Activated CD4-positive, alpha-beta T cell treated with anti-CD3 and anti-CD28 coated beads, Interleukin-2, amount 10 ng/mL, durations not matched to agents 7 days and 5 days (primary cell): ENCODE data around the gene DCDC1. TPM values are rescaled to one million over a fixed set of nuclear protein-coding genes. Genes with fewer than 3 reads are reported as not detected.

Source experiments
- CTCF ChIA-PET: fragments of 350-600 bp; sonication (Branson Sonifier 250); formaldehyde crosslinking; loops from one replicate; lab custom pipeline; 2021; ENCODE audit warnings: antibody characterized with exemption; lab: Charles Lee
- POLR2A ChIA-PET: fragments of 350-600 bp; sonication (Branson Sonifier 250); formaldehyde crosslinking; loops from one replicate; lab custom pipeline; 2021; ENCODE audit warnings: antibody characterized with exemption; lab: Charles Lee
- DNase-seq: peaks from one replicate; pipeline ENCODE4 v3.0.0-alpha.2; 2020
- H3K27ac Mint-ChIP-seq: one replicate; pipeline ENCODE4 v1.8.0; 2021; ENCODE audit warnings: mild to moderate bottlenecking, moderate library complexity, mixed read lengths
- H3K27me3 Mint-ChIP-seq: one replicate; pipeline ENCODE4 v1.8.0; 2021; ENCODE audit warnings: mixed read lengths
- H3K36me3 Mint-ChIP-seq: one replicate; pipeline ENCODE4 v1.8.0; 2021; ENCODE audit warnings: low read depth, mixed read lengths
- H3K4me1 Mint-ChIP-seq: one replicate; pipeline ENCODE4 v1.8.0; 2021; ENCODE audit warnings: mixed read lengths
- H3K4me3 Mint-ChIP-seq: one replicate; pipeline ENCODE4 v1.8.0; 2021; ENCODE audit warnings: mild to moderate bottlenecking, moderate library complexity, mixed read lengths
- H3K9me3 Mint-ChIP-seq: one replicate; pipeline ENCODE4 v1.8.0; 2021; ENCODE audit warnings: mixed read lengths
- total RNA-seq, 2 experiments: library from RNA; stranded (reverse); gene quantifications; one replicate each; pipeline ENCODE4 v1.2.3, GENCODE V29; 2021

The DCDC1 gene
- total RNA-seq: not detected

- H3K4me3 Mint-ChIP-seq: peak within 1 kb of the TSS; percentile 94
- peaks cover 8% of the 10 kb centered on the region for H3K27me3 Mint-ChIP-seq
- H3K27ac Mint-ChIP-seq: peak within 1 kb of the TSS; percentile 96
- H3K4me1 Mint-ChIP-seq: peaks cover 44% of the 10 kb centered on the region
- CTCF ChIA-PET: interaction anchor here (0.8 to 1.1 kb wide), 3 partner anchors 9 to 290 kb away, joined by 3 to 5 read pairs (median 3); no protein-coding TSS in a partner anchor
- POLR2A ChIA-PET: no interaction called here
- peak; percentile 95 for DNase-seq
- H3K36me3 Mint-ChIP-seq: peaks cover 4% of the 10 kb centered on the region
- no peaks in the 10 kb centered on the region for H3K9me3 Mint-ChIP-seq
Observed at GRCh38 chr11:31369348-31370329, at the start of gene DCDC1, which contains the start of gene DNAJC24. TSS of gene DCDC1 (minus strand) at chr11:31369739. CDS start at chr11:31328280, 41,459 bp downstream. TSS of gene DNAJC24 (plus strand) at chr11:31369860. CDS start at chr11:31370749, 889 bp downstream.

GRCh38 chr11:31419138-31419537 is 49.6 kb upstream of the DCDC1 start:
- H3K4me3 Mint-ChIP-seq: no peak overlapping the region
- H3K36me3 Mint-ChIP-seq: no peaks in the 10 kb centered on the region
- DNase-seq: no peak
- ChIA-PET CTCF (no interaction called here), POLR2A (no interaction called here)
- H3K9me3 Mint-ChIP-seq: no peaks in the 10 kb centered on the region
- H3K27me3 Mint-ChIP-seq: no peaks in the 10 kb centered on the region
- no peak overlapping the region for H3K27ac Mint-ChIP-seq
- H3K4me1 Mint-ChIP-seq: no peaks in the 10 kb centered on the region

- CTCF ChIA-PET: no interaction called here
- no peaks in the 10 kb centered on the region for H3K27me3 Mint-ChIP-seq
- no peak overlapping the region for H3K4me3 Mint-ChIP-seq
- no peak for DNase-seq
- no peaks in the 10 kb centered on the region for H3K36me3 Mint-ChIP-seq
- no peaks in the 10 kb centered on the region for H3K9me3 Mint-ChIP-seq
- H3K4me1 Mint-ChIP-seq: no peaks in the 10 kb centered on the region
- H3K27ac Mint-ChIP-seq: no peak overlapping the region
- POLR2A ChIA-PET: no interaction called here
Observed at GRCh38 chr11:31417816-31418215, 48.3 kb upstream of the DCDC1 start.

GRCh38 chr11:31417357-31417756 is 47.8 kb upstream of the DCDC1 start:
- Mint-ChIP-seq H3K27me3 (no peaks in the 10 kb centered on the region), H3K4me1 (no peaks in the 10 kb centered on the region), H3K27ac (no peak overlapping the region), H3K4me3 (no peak overlapping the region), H3K9me3 (no peaks in the 10 kb centered on the region), H3K36me3 (no peaks in the 10 kb centered on the region)
- no peak for DNase-seq
- CTCF ChIA-PET: no interaction called here
- POLR2A ChIA-PET: no interaction called here

- H3K27me3 Mint-ChIP-seq: no peaks in the 10 kb centered on the region
- ChIA-PET POLR2A (no interaction called here), CTCF (no interaction called here)
- H3K4me1 Mint-ChIP-seq: no peaks in the 10 kb centered on the region
- H3K4me3 Mint-ChIP-seq: no peak overlapping the region
- H3K9me3 Mint-ChIP-seq: no peaks in the 10 kb centered on the region
- H3K27ac Mint-ChIP-seq: no peak overlapping the region
- H3K36me3 Mint-ChIP-seq: no peaks in the 10 kb centered on the region
- DNase-seq: no peak
Observed at GRCh38 chr11:31415435-31415834, 45.9 kb upstream of the DCDC1 start.

- H3K4me1 Mint-ChIP-seq: no peaks in the 10 kb centered on the region
- H3K27ac Mint-ChIP-seq: no peak overlapping the region
- ChIA-PET POLR2A (no interaction called here), CTCF (no interaction called here)
- no peaks in the 10 kb centered on the region for H3K27me3 Mint-ChIP-seq
- no peak for DNase-seq
- no peak overlapping the region for H3K4me3 Mint-ChIP-seq
- H3K9me3 Mint-ChIP-seq: no peaks in the 10 kb centered on the region
- H3K36me3 Mint-ChIP-seq: no peaks in the 10 kb centered on the region
Observed at GRCh38 chr11:31414338-31414737, 44.8 kb upstream of the DCDC1 start.

- no peak overlapping the region for H3K27ac Mint-ChIP-seq
- no peaks in the 10 kb centered on the region for H3K4me1 Mint-ChIP-seq
- H3K27me3 Mint-ChIP-seq: no peaks in the 10 kb centered on the region
- no peak overlapping the region for H3K4me3 Mint-ChIP-seq
- CTCF ChIA-PET: no interaction called here
- POLR2A ChIA-PET: no interaction called here
- no peak for DNase-seq
- no peaks in the 10 kb centered on the region for H3K36me3 Mint-ChIP-seq
- H3K9me3 Mint-ChIP-seq: no peaks in the 10 kb centered on the region
Observed at GRCh38 chr11:31412946-31413345, 43.4 kb upstream of the DCDC1 start.

- no peak overlapping the region for H3K4me3 Mint-ChIP-seq
- DNase-seq: no peak
Observed at GRCh38 chr11:31408201-31408600, 38.7 kb upstream of the DCDC1 start.

GRCh38 chr11:31404614-31405013 is 35.1 kb upstream of the DCDC1 start:
- POLR2A ChIA-PET: no interaction called here

More at GRCh38 chr11:31408201-31408600, 38.7 kb upstream of the DCDC1 start:
- no peaks in the 10 kb centered on the region for H3K4me1 Mint-ChIP-seq
- no peaks in the 10 kb centered on the region for H3K9me3 Mint-ChIP-seq
- H3K36me3 Mint-ChIP-seq: no peaks in the 10 kb centered on the region
- no peaks in the 10 kb centered on the region for H3K27me3 Mint-ChIP-seq
- H3K27ac Mint-ChIP-seq: no peak overlapping the region
- CTCF ChIA-PET: no interaction called here
- POLR2A ChIA-PET: no interaction called here

GRCh38 chr11:31397239-31397834 is 27.8 kb upstream of the DCDC1 start:
- POLR2A ChIA-PET: no interaction called here
- Mint-ChIP-seq H3K4me1 (no peaks in the 10 kb centered on the region), H3K27ac (no peak overlapping the region), H3K36me3 (peaks cover 8% of the 10 kb centered on the region), H3K9me3 (no peaks in the 10 kb centered on the region), H3K4me3 (no peak overlapping the region), H3K27me3 (no peaks in the 10 kb centered on the region)
- DNase-seq: no peak
- CTCF ChIA-PET: interaction anchor here (1.7 kb wide), 1 partner anchor 561 kb away, joined by 4 read pairs; no protein-coding TSS in a partner anchor

More at GRCh38 chr11:31404614-31405013, 35.1 kb upstream of the DCDC1 start:
- Mint-ChIP-seq H3K4me3 (no peak overlapping the region), H3K9me3 (no peaks in the 10 kb centered on the region), H3K27me3 (no peaks in the 10 kb centered on the region), H3K27ac (no peak overlapping the region), H3K4me1 (no peaks in the 10 kb centered on the region), H3K36me3 (peaks cover 8% of the 10 kb centered on the region)
- no peak for DNase-seq
- CTCF ChIA-PET: no interaction called here

GRCh38 chr11:31387379-31387778 is 17.8 kb upstream of the DCDC1 start:
- H3K9me3 Mint-ChIP-seq: peaks cover 9% of the 10 kb centered on the region
- DNase-seq: no peak
- no peak overlapping the region for H3K4me3 Mint-ChIP-seq
- ChIA-PET POLR2A (no interaction called here), CTCF (no interaction called here)
- H3K36me3 Mint-ChIP-seq: peaks cover 2% of the 10 kb centered on the region
- no peaks in the 10 kb centered on the region for H3K27me3 Mint-ChIP-seq
- H3K27ac Mint-ChIP-seq: no peak overlapping the region
- H3K4me1 Mint-ChIP-seq: no peaks in the 10 kb centered on the region

GRCh38 chr11:31383116-31383515 is 13.6 kb upstream of the DCDC1 start:
- ChIA-PET CTCF (no interaction called here), POLR2A (no interaction called here)

GRCh38 chr11:31375879-31376278 is 6.3 kb upstream of the DCDC1 start:
- no peak for DNase-seq
- Mint-ChIP-seq H3K9me3 (peaks cover 2% of the 10 kb centered on the region), H3K36me3 (peaks cover 15% of the 10 kb centered on the region), H3K4me1 (peaks cover 7% of the 10 kb centered on the region), H3K27me3 (no peaks in the 10 kb centered on the region), H3K4me3 (no peak overlapping the region), H3K27ac (no peak overlapping the region)
- POLR2A ChIA-PET: no interaction called here
- CTCF ChIA-PET: no interaction called here

More at GRCh38 chr11:31383116-31383515, 13.6 kb upstream of the DCDC1 start:
- H3K9me3 Mint-ChIP-seq: peaks cover 5% of the 10 kb centered on the region
- peaks cover 2% of the 10 kb centered on the region for H3K36me3 Mint-ChIP-seq
- no peak for DNase-seq
- no peak overlapping the region for H3K4me3 Mint-ChIP-seq
- H3K4me1 Mint-ChIP-seq: no peaks in the 10 kb centered on the region
- H3K27ac Mint-ChIP-seq: no peak overlapping the region
- no peaks in the 10 kb centered on the region for H3K27me3 Mint-ChIP-seq
